CD4-positive, CD25-positive, alpha-beta regulatory T cell (primary cell): ENCODE measurements around the gene ZDHHC24. TPM values are rescaled to one million over a fixed set of nuclear protein-coding genes. Genes with fewer than 3 reads are reported as not detected.

ENCODE experiments used
- ATAC-seq, 2 donors: fragments of 150-1000 bp; cut with Tn5 transposase; one replicate each; pipeline ENCODE4 v1.10.0; 2021; ENCODE audit warnings: low read depth in 2 of 2, moderate number of reproducible peaks in 2 of 2, moderate library complexity in 1 of 2
- DNase-seq, 3 donors: peaks; one replicate each; pipeline versions ENCODE4 v3.0.0 to v3.0.0-alpha.2; 2012 to 2022; ENCODE audit warnings: mixed read lengths in 1 of 3
- H3K27ac ChIP-seq: one replicate; pipeline ENCODE4 v1.7.0; 2013; ENCODE audit warnings: mild to moderate bottlenecking, low read length; ENCODE audit not compliant: insufficient read depth, poor library complexity, severe bottlenecking
- H3K27me3 ChIP-seq: one replicate; pipeline ENCODE4 v1.7.0; 2013; ENCODE audit warnings: low read length; ENCODE audit not compliant: control insufficient read depth, insufficient read depth
- H3K36me3 ChIP-seq: one replicate; pipeline ENCODE4 v1.7.0; 2013; ENCODE audit warnings: mild to moderate bottlenecking, low read length, moderate library complexity; ENCODE audit not compliant: control insufficient read depth, insufficient read depth
- H3K4me1 ChIP-seq: 2 replicates; pipeline ENCODE4 v1.7.0; 2013; ENCODE audit warnings: mild to moderate bottlenecking, low read length; ENCODE audit not compliant: insufficient read depth, control insufficient read depth, poor library complexity, severe bottlenecking
- H3K4me3 ChIP-seq: one replicate; pipeline ENCODE4 v1.7.0; 2013; ENCODE audit warnings: low read depth, mild to moderate bottlenecking, low read length, moderate library complexity
- H3K9me3 ChIP-seq, 2 experiments: 1 replicate in 1 of 2; 2 replicates in 1 of 2; pipeline ENCODE4 v1.7.0; 2013; ENCODE audit warnings: low read length in 2 of 2, mild to moderate bottlenecking in 1 of 2, moderate library complexity in 1 of 2; ENCODE audit not compliant: control insufficient read depth in 2 of 2
- H3K27ac Mint-ChIP-seq, 3 donors: one replicate each; pipeline ENCODE4 v1.8.0; 2020 to 2022; ENCODE audit warnings: mild to moderate bottlenecking in 3 of 3, mixed read lengths in 3 of 3, moderate library complexity in 2 of 3
- H3K27me3 Mint-ChIP-seq: one replicate; pipeline ENCODE4 v1.8.0; 2022; ENCODE audit warnings: mild to moderate bottlenecking, mixed read lengths
- H3K36me3 Mint-ChIP-seq: one replicate; pipeline ENCODE4 v1.8.0; 2020; ENCODE audit warnings: mixed read lengths
- H3K4me1 Mint-ChIP-seq, 4 donors: one replicate each; pipeline ENCODE4 v1.8.0; 2020 to 2022; ENCODE audit warnings: mixed read lengths in 4 of 4, mild to moderate bottlenecking in 1 of 4
- H3K4me3 Mint-ChIP-seq, 4 donors: one replicate each; pipeline ENCODE4 v1.8.0; 2020 to 2022; ENCODE audit warnings: mild to moderate bottlenecking in 4 of 4, mixed read lengths in 4 of 4, moderate library complexity in 3 of 4
- H3K9me3 Mint-ChIP-seq, 7 donors: one replicate each; pipeline ENCODE4 v1.8.0; 2020 to 2022; ENCODE audit warnings: mixed read lengths in 7 of 7, mild to moderate bottlenecking in 3 of 7, moderate library complexity in 2 of 7
- polyA plus RNA-seq, 4 donors: library from polyadenylated mRNA; unstranded; fragments of 300-500 nt; fragmentation: Illumina TruSeq; gene quantifications; one replicate each; pipeline ENCODE4 v1.2.3, GENCODE V29; 2021
- total RNA-seq: library from RNA; stranded (reverse); gene quantifications from one replicate; pipeline ENCODE4 v1.2.3, GENCODE V29; 2022

Gene ZDHHC24
- total and polyA plus RNA-seq, 5 donors from 2014 or later: 14.1 to 20.6 (median 15.3) TPM

GRCh38 chr11:66477263-66478201 lies 68.3 kb downstream of the ZDHHC24 start:
- Mint-ChIP-seq H3K36me3 (peaks cover 6% of the 10 kb centered on the region), H3K4me3 (peak overlapping the region; percentile 22 to 87 (median 62)), H3K4me1 (peaks cover 0 to 33% (median 23%) of the 10 kb centered on the region in 4 donors), H3K9me3 (no peaks in the 10 kb centered on the region), H3K27ac (peak overlapping the region in 1 of 3 donors; percentile 33), H3K27me3 (peaks cover 4% of the 10 kb centered on the region)
- H3K4me1 ChIP-seq: peaks cover 23% of the 10 kb centered on the region
- no peaks in the 10 kb centered on the region for H3K9me3 ChIP-seq
- H3K27me3 ChIP-seq: no peaks in the 10 kb centered on the region
- peak overlapping the region; percentile 5 for H3K27ac ChIP-seq
- DNase-seq: no peak
- H3K4me3 ChIP-seq: no peak overlapping the region
- peaks cover 1% of the 10 kb centered on the region for H3K36me3 ChIP-seq
- no peak for ATAC-seq

GRCh38 chr11:66476841-66477251 lies 69.0 kb downstream of the ZDHHC24 start:
- Histone ChIP-seq H3K27me3 (no peaks in the 10 kb centered on the region), H3K4me1 (peaks cover 23% of the 10 kb centered on the region), H3K27ac (no peak overlapping the region), H3K9me3 (no peaks in the 10 kb centered on the region), H3K36me3 (peaks cover 5% of the 10 kb centered on the region), H3K4me3 (no peak overlapping the region)
- H3K4me1 Mint-ChIP-seq: peaks cover 0 to 28% (median 20%) of the 10 kb centered on the region in 4 donors
- no peak overlapping the region for H3K27ac Mint-ChIP-seq
- no peak for DNase-seq
- peaks cover 4% of the 10 kb centered on the region for H3K27me3 Mint-ChIP-seq
- H3K36me3 Mint-ChIP-seq: peaks cover 4% of the 10 kb centered on the region
- no peaks in the 10 kb centered on the region for H3K9me3 Mint-ChIP-seq
- H3K4me3 Mint-ChIP-seq: peak overlapping the region in 3 of 4 donors; percentile 56 to 91 (median 61)
- no peak for ATAC-seq

- Histone ChIP-seq H3K4me3 (no peak overlapping the region), H3K27me3 (no peaks in the 10 kb centered on the region), H3K9me3 (no peaks in the 10 kb centered on the region), H3K36me3 (peaks cover 5% of the 10 kb centered on the region), H3K4me1 (peaks cover 23% of the 10 kb centered on the region), H3K27ac (no peak overlapping the region)
- DNase-seq: no peak
- Mint-ChIP-seq H3K27me3 (peaks cover 4% of the 10 kb centered on the region), H3K36me3 (peaks cover 4% of the 10 kb centered on the region), H3K27ac (peak overlapping the region in 2 of 3 donors; percentile 20 to 88), H3K4me1 (peaks cover 0 to 28% (median 20%) of the 10 kb centered on the region in 4 donors), H3K9me3 (no peaks in the 10 kb centered on the region), H3K4me3 (peak overlapping the region in 2 of 4 donors; percentile 61 to 91)
- ATAC-seq: no peak
Measured at GRCh38 chr11:66476173-66476840, 69.5 kb downstream of the ZDHHC24 start.

GRCh38 chr11:66475349-66476172 lies 70.3 kb downstream of the ZDHHC24 start:
- Histone ChIP-seq H3K27ac (no peak overlapping the region), H3K27me3 (no peaks in the 10 kb centered on the region), H3K4me1 (peaks cover 17% of the 10 kb centered on the region), H3K4me3 (no peak overlapping the region), H3K9me3 (no peaks in the 10 kb centered on the region), H3K36me3 (peaks cover 5% of the 10 kb centered on the region)
- Mint-ChIP-seq H3K4me1 (peaks cover 0 to 25% (median 17%) of the 10 kb centered on the region in 4 donors), H3K27ac (no peak overlapping the region), H3K9me3 (no peaks in the 10 kb centered on the region), H3K4me3 (no peak overlapping the region), H3K27me3 (peaks cover 4% of the 10 kb centered on the region), H3K36me3 (peaks cover 4% of the 10 kb centered on the region)
- ATAC-seq (no peak), DNase-seq (no peak)

GRCh38 chr11:66473608-66474515 lies 72.0 kb downstream of the ZDHHC24 start:
- Histone ChIP-seq H3K27ac (no peak overlapping the region), H3K4me3 (no peak overlapping the region), H3K9me3 (no peaks in the 10 kb centered on the region), H3K27me3 (no peaks in the 10 kb centered on the region), H3K4me1 (peaks cover 1% of the 10 kb centered on the region), H3K36me3 (peaks cover 5% of the 10 kb centered on the region)
- H3K4me1 Mint-ChIP-seq: peaks cover 0 to 12% (median 10%) of the 10 kb centered on the region in 4 donors
- H3K4me3 Mint-ChIP-seq: no peak overlapping the region
- H3K27me3 Mint-ChIP-seq: peaks cover 4% of the 10 kb centered on the region
- ATAC-seq (no peak), DNase-seq (no peak)
- H3K36me3 Mint-ChIP-seq: peaks cover 8% of the 10 kb centered on the region
- H3K9me3 Mint-ChIP-seq: no peaks in the 10 kb centered on the region
- H3K27ac Mint-ChIP-seq: no peak overlapping the region

- Histone ChIP-seq H3K36me3 (peaks cover 5% of the 10 kb centered on the region), H3K4me1 (peaks cover under 1% of the 10 kb centered on the region), H3K27ac (no peak overlapping the region), H3K4me3 (no peak overlapping the region), H3K27me3 (no peaks in the 10 kb centered on the region), H3K9me3 (no peaks in the 10 kb centered on the region)
- Mint-ChIP-seq H3K9me3 (no peaks in the 10 kb centered on the region), H3K27ac (no peak overlapping the region), H3K27me3 (peaks cover 4% of the 10 kb centered on the region), H3K36me3 (peaks cover 8% of the 10 kb centered on the region), H3K4me3 (peak overlapping the region in 2 of 4 donors; percentile 27 to 49), H3K4me1 (peaks cover 0 to 14% (median 13%) of the 10 kb centered on the region in 4 donors)
- no peak for DNase-seq
- ATAC-seq: no peak
Measured at GRCh38 chr11:66473167-66473566, 72.7 kb downstream of the ZDHHC24 start.
